Prostate gland (tissue), 2 donors: Measurements from ENCODE around the gene CD248.

Experiments
- POLR2A ChIP-seq: fragments of 450-650 bp; IDR thresholded peaks from one replicate; pipeline ENCODE4 v1.6.1; 2016; ENCODE audit warnings: antibody characterized with exemption, mild to moderate bottlenecking
- POLR2AphosphoS5 ChIP-seq: sonication (generic); formaldehyde crosslinking; IDR thresholded peaks from one replicate; pipeline ENCODE4 v1.6.1; 2017; ENCODE audit warnings: antibody characterized with exemption
- TF ChIP-seq, protein P1 (sequence below), 4 experiments: fragments of 200-600 bp in 2 of 4; fragments of 450-650 bp in 2 of 4; sonication (generic) in 2 of 4; IDR thresholded peaks; 1 replicate in 3 of 4; 2 replicates in 1 of 4; pipeline ENCODE4 v1.5.1; 2016 to 2019; ENCODE audit warnings: antibody characterized with exemption in 4 of 4, mild to moderate bottlenecking in 2 of 4, moderate library complexity in 2 of 4

DNA sequence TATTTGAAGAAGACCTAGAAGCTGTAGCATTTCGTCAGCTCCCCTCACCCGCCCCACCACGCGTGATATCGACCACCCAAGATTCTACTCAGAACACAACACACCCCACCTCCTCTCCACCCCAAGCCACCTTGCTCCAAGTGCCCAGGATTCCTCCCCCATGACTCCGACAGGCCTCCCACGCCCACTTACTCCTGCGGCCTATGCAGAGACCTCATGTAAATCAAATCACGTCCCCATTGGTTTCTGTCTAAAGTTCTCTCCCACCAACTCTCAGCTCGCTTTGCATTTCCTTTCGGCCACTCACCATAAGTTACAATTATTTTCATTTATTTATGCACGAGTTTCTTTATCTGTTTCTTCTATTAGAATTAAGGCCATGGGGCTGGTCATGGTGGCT lies 14.2 kb downstream of the CD248 start:
- TF ChIP-seq POLR2A: no peak
- TF ChIP-seq, protein P1, sequence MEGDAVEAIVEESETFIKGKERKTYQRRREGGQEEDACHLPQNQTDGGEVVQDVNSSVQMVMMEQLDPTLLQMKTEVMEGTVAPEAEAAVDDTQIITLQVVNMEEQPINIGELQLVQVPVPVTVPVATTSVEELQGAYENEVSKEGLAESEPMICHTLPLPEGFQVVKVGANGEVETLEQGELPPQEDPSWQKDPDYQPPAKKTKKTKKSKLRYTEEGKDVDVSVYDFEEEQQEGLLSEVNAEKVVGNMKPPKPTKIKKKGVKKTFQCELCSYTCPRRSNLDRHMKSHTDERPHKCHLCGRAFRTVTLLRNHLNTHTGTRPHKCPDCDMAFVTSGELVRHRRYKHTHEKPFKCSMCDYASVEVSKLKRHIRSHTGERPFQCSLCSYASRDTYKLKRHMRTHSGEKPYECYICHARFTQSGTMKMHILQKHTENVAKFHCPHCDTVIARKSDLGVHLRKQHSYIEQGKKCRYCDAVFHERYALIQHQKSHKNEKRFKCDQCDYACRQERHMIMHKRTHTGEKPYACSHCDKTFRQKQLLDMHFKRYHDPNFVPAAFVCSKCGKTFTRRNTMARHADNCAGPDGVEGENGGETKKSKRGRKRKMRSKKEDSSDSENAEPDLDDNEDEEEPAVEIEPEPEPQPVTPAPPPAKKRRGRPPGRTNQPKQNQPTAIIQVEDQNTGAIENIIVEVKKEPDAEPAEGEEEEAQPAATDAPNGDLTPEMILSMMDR (IDR thresholded peaks at IDR 0.05): no peak
- no peak for TF ChIP-seq POLR2AphosphoS5
